ENCODE measurements around the gene LDLRAD4. TPM values are rescaled to one million over a fixed set of nuclear protein-coding genes. Genes with fewer than 3 reads are reported as not detected.
"Not testable (repeated sequence)": the region's sequence is repeated elsewhere in the genome, so short reads cannot be mapped to it uniquely, and the experiment has no call there.

The LDLRAD4 gene
- total RNA-seq, 1 donor from 2014 or later, result 34.1 TPM

- H3K4me3 Mint-ChIP-seq (ENCODE audit: unreplicated experiment), result no peak overlapping the region
- DNase-seq (ENCODE audit: low spot score), result no peak
These were observed 121.1 kb downstream of the LDLRAD4 start for GRCh38 chr18:13339653-13340052.

DNA sequence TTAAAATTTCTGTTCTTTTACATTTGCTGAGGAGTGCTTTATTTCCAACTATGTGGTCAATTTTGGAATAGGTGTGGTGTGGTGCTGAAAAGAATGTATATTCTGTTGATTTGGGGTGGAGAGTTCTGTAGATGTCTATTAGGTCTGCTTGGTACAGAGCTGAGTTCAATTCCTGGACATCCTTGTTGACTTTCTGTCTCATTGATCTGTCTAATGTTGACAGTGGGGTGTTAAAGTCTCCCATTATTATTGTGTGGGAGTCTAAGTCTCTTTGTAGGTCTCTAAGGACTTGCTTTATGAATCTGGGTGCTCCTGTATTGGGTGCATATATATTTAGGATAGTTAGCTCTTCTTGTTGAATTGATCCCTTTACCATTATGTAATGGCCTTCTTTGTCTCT, 127.9 kb downstream of the LDLRAD4 start:
- H3K4me1 Mint-ChIP-seq (ENCODE audit: unreplicated experiment); DNase-seq (ENCODE audit: low spot score); H3K9me3 Mint-ChIP-seq (ENCODE audit: unreplicated experiment); H3K4me3 Mint-ChIP-seq (ENCODE audit: unreplicated experiment); H3K27me3 Mint-ChIP-seq (ENCODE audit: unreplicated experiment); H3K27ac Mint-ChIP-seq (ENCODE audit: unreplicated experiment): not testable (repeated sequence)
- peaks cover 23% of the 10 kb centered on the region for H3K36me3 Mint-ChIP-seq (ENCODE audit: low read depth, unreplicated experiment)

More at GRCh38 chr18:13339653-13340052, 121.1 kb downstream of the LDLRAD4 start:
- Mint-ChIP-seq H3K4me1 (ENCODE audit: unreplicated experiment) (peaks cover 9% of the 10 kb centered on the region), H3K27me3 (ENCODE audit: unreplicated experiment) (no peaks in the 10 kb centered on the region), H3K27ac (ENCODE audit: unreplicated experiment) (no peak overlapping the region), H3K9me3 (ENCODE audit: unreplicated experiment) (no peaks in the 10 kb centered on the region), H3K36me3 (ENCODE audit: low read depth, unreplicated experiment) (no peaks in the 10 kb centered on the region)
- no peak for TF ChIP-seq CTCF (IDR thresholded peaks at IDR 0.05; ENCODE audit: unreplicated experiment)

DNA sequence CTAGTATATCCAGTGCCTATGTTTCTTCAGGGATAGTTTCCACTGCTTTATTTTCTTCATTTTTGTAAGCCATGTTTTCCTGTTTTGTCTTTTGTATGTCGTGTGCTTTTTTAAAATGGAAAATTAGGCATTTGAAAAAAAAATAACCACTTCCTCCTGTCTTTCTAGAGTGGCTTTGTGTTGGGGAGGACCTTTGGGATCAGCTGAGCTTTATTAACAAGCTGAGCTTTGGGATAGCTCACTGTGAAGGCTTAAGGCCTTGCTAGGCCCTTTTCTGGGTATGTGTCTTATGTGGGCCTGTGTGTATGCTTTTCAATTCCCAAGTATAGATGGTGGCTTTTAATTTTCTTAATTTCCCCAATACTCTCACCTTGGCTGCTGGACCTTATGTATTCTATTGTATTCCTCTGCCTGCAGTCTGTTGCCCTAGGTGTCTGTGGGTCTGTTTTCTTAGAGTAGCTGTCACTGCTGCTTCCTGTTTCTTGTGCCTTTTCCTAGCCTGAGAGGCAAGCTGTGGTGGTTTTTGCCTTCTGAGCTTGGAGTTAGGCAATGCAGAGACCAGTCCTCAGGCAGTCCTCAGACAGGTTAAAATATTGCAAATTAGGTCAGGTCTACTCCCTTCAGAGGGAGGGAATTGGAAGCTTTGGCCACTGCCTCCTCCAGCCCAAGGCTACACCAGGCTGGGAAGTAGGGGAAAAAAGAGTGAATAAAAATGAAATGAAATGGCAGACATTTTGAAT, 134.7 kb downstream of the LDLRAD4 start:
- no peak overlapping the region for H3K4me3 Mint-ChIP-seq (ENCODE audit: unreplicated experiment)
- H3K9me3 Mint-ChIP-seq (ENCODE audit: unreplicated experiment), result no peaks in the 10 kb centered on the region
- H3K27ac Mint-ChIP-seq (ENCODE audit: unreplicated experiment), result peak overlapping the region; percentile 96
- H3K36me3 Mint-ChIP-seq (ENCODE audit: low read depth, unreplicated experiment), result peaks cover 15% of the 10 kb centered on the region
- DNase-seq (ENCODE audit: low spot score), result no peak
- H3K27me3 Mint-ChIP-seq (ENCODE audit: unreplicated experiment), result peaks cover 3% of the 10 kb centered on the region
- no peak for TF ChIP-seq CTCF (IDR thresholded peaks at IDR 0.05; ENCODE audit: unreplicated experiment)
- H3K4me1 Mint-ChIP-seq (ENCODE audit: unreplicated experiment), result peaks cover 7% of the 10 kb centered on the region

DNA sequence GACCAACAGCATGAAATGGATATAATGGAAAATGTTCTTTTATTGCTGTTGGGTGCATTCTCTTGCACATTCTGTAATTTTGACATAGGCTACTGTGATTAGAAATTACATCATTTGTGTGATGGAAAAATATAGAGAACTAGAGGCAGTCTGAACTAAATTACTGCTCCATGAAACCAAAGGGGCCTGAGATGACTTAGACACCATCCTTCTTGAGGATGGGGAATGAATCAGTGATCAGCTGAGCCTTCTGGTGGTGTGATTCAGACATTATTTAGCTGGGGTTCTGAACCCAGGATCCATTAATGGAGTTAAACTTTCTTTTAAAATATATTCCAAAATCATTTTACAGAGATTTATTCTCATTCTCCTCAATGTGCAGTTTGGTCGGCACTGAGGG, 135.8 kb downstream of the LDLRAD4 start:
- Mint-ChIP-seq H3K27me3 (ENCODE audit: unreplicated experiment) (peaks cover 3% of the 10 kb centered on the region), H3K4me1 (ENCODE audit: unreplicated experiment) (peaks cover 7% of the 10 kb centered on the region), H3K4me3 (ENCODE audit: unreplicated experiment) (no peak overlapping the region), H3K9me3 (ENCODE audit: unreplicated experiment) (no peaks in the 10 kb centered on the region), H3K27ac (ENCODE audit: unreplicated experiment) (no peak overlapping the region), H3K36me3 (ENCODE audit: low read depth, unreplicated experiment) (peaks cover 9% of the 10 kb centered on the region)
- TF ChIP-seq CTCF (IDR thresholded peaks at IDR 0.05; ENCODE audit: unreplicated experiment), result no peak
- DNase-seq (ENCODE audit: low spot score), result no peak

DNA sequence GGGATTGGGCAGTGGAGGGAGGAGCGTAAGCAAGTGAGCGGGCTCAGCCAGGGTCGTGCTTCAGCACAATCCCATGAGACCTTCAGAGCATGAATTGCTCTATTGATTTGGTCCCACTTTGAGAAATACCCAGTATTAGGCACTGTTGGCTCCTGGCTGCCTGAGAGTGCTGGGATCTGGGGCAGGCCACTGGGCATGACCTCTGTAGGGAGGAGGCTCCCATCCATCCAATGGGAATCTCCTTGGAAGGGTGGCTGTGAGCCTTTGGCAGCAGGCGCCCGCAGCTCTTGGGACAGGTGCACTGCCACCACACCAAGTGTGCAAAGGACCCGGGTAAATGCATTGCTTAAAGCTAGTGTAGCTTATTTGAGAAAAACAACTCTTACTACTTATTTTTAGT, 137.5 kb downstream of the LDLRAD4 start:
- no peak for DNase-seq (ENCODE audit: low spot score)
- TF ChIP-seq CTCF (IDR thresholded peaks at IDR 0.05; ENCODE audit: unreplicated experiment), result no peak
- peaks cover 7% of the 10 kb centered on the region for H3K4me1 Mint-ChIP-seq (ENCODE audit: unreplicated experiment)
- no peaks in the 10 kb centered on the region for H3K36me3 Mint-ChIP-seq (ENCODE audit: low read depth, unreplicated experiment)
- H3K27ac Mint-ChIP-seq (ENCODE audit: unreplicated experiment), result no peak overlapping the region
- no peaks in the 10 kb centered on the region for H3K9me3 Mint-ChIP-seq (ENCODE audit: unreplicated experiment)
- H3K27me3 Mint-ChIP-seq (ENCODE audit: unreplicated experiment), result no peaks in the 10 kb centered on the region
- no peak overlapping the region for H3K4me3 Mint-ChIP-seq (ENCODE audit: unreplicated experiment)
